ENCODE results near the gene ZFC3H1.

The ZFC3H1 gene

GRCh38 chr12:71565535-71565934 lies 98.1 kb downstream of the ZFC3H1 start:
- no peak for DNase-seq

GRCh38 chr12:71562676-71563595 lies 100.7 kb downstream of the ZFC3H1 start:
- no peak for DNase-seq

Data from NCI-H1694 (cell line).